CD14-positive monocyte (primary cell): ENCODE data around the gene TXN2. TPM values are rescaled to one million over a fixed set of nuclear protein-coding genes. Genes with fewer than 3 reads are reported as not detected.

Experiments
- DNase-seq, 3 donors: peaks; one replicate each; pipeline ENCODE4 v3.0.0-alpha.2; 2011 to 2022
- H2AFZ ChIP-seq: 2 replicates; pipeline ENCODE4 v1.6.0; 2012; ENCODE audit warnings: mild to moderate bottlenecking, low read depth, low read length, inconsistent platforms; ENCODE audit not compliant: insufficient read depth, poor library complexity, severe bottlenecking
- H3K27ac ChIP-seq, 2 donors: 1 replicate in 1 of 2; 2 replicates in 1 of 2; pipeline ENCODE4 v1.5.1; 2012 to 2013; ENCODE audit warnings: low read length in 2 of 2, control low read depth in 1 of 2, inconsistent platforms in 1 of 2, low read depth in 1 of 2, mild to moderate bottlenecking in 1 of 2
- H3K27me3 ChIP-seq, 2 donors: one replicate each; pipeline versions ENCODE4 v1.6.0 to v1.6.1; 2011 to 2013; ENCODE audit warnings: low read length in 2 of 2; ENCODE audit not compliant: control insufficient read depth in 2 of 2, insufficient read depth in 2 of 2
- H3K36me3 ChIP-seq, 2 donors: replicated peaks in 1 of 2; 1 replicate in 1 of 2; 2 replicates in 1 of 2; pipeline versions ENCODE4 v1.5.1 to v1.6.1; 2012 to 2013; ENCODE audit warnings: low read length in 2 of 2, control low read depth in 1 of 2, inconsistent platforms in 1 of 2, mild to moderate bottlenecking in 1 of 2; ENCODE audit not compliant: insufficient read depth in 2 of 2, control insufficient read depth in 1 of 2
- H3K4me1 ChIP-seq, 2 donors: 1 replicate in 1 of 2; 2 replicates in 1 of 2; pipeline versions ENCODE4 v1.5.1 to v1.6.1; 2012 to 2013; ENCODE audit warnings: low read length in 2 of 2, control low read depth in 1 of 2, inconsistent platforms in 1 of 2, mild to moderate bottlenecking in 1 of 2, moderate library complexity in 1 of 2; ENCODE audit not compliant: insufficient read depth in 2 of 2, control insufficient read depth in 1 of 2
- H3K4me2 ChIP-seq: replicated peaks from 2 replicates; pipeline ENCODE3; 2012; ENCODE audit warnings: low read length, moderate library complexity, mild to moderate bottlenecking; ENCODE audit not compliant: poor library complexity, severe bottlenecking; ENCODE audit errors: extremely low read depth
- H3K4me3 ChIP-seq, 3 experiments: fragments of 200-600 bp in 1 of 3; sonication (generic) in 1 of 3; replicated peaks in 1 of 3; 1 replicate in 2 of 3; 2 replicates in 1 of 3; pipeline ENCODE4 v1.5.1; 2011 to 2013; ENCODE audit warnings: low read length in 3 of 3, mild to moderate bottlenecking in 3 of 3, control low read depth in 2 of 3, low read depth in 2 of 3, inconsistent platforms in 1 of 3, moderate library complexity in 1 of 3
- H3K79me2 ChIP-seq: 2 replicates; pipeline ENCODE4 v1.6.0; 2012; ENCODE audit warnings: mild to moderate bottlenecking, control low read depth, inconsistent platforms, low read length, moderate library complexity; ENCODE audit not compliant: insufficient read depth
- H3K9ac ChIP-seq: 2 replicates; pipeline ENCODE4 v1.6.0; 2017; ENCODE audit warnings: low read length, mild to moderate bottlenecking; ENCODE audit not compliant: insufficient read depth, poor library complexity, severe bottlenecking
- H3K9me3 ChIP-seq, 2 donors: replicated peaks in 1 of 2; 1 replicate in 1 of 2; 2 replicates in 1 of 2; pipeline versions ENCODE4 v1.5.1 to v1.6.1; 2012 to 2013; ENCODE audit warnings: low read length in 2 of 2, control low read depth in 1 of 2; ENCODE audit not compliant: control insufficient read depth in 1 of 2, insufficient read depth in 1 of 2
- H4K20me1 ChIP-seq: 2 replicates; pipeline ENCODE4 v1.6.0; 2012; ENCODE audit warnings: mild to moderate bottlenecking, low read length, control low read depth, moderate library complexity; ENCODE audit not compliant: insufficient read depth
- H3K27ac Mint-ChIP-seq, 7 donors: one replicate each; pipeline ENCODE4 v1.8.0; 2020; ENCODE audit warnings: mild to moderate bottlenecking in 7 of 7, mixed read lengths in 7 of 7, moderate library complexity in 6 of 7, inconsistent platforms in 2 of 7
- H3K27me3 Mint-ChIP-seq, 3 donors: one replicate each; pipeline ENCODE4 v1.8.0; 2021 to 2022; ENCODE audit warnings: low read depth in 3 of 3, mild to moderate bottlenecking in 3 of 3, mixed read lengths in 3 of 3, moderate library complexity in 3 of 3, inconsistent platforms in 1 of 3
- H3K36me3 Mint-ChIP-seq, 2 donors: one replicate each; pipeline ENCODE4 v1.8.0; 2020; ENCODE audit warnings: mixed read lengths in 2 of 2, inconsistent platforms in 1 of 2, mild to moderate bottlenecking in 1 of 2
- H3K4me1 Mint-ChIP-seq: one replicate; pipeline ENCODE4 v1.8.0; 2020; ENCODE audit warnings: mild to moderate bottlenecking, mixed read lengths
- H3K4me3 Mint-ChIP-seq, 2 donors: one replicate each; pipeline ENCODE4 v1.8.0; 2020; ENCODE audit warnings: mild to moderate bottlenecking in 2 of 2, mixed read lengths in 2 of 2, moderate library complexity in 1 of 2
- H3K9me3 Mint-ChIP-seq, 7 donors: one replicate each; pipeline ENCODE4 v1.8.0; 2020 to 2022; ENCODE audit warnings: mixed read lengths in 7 of 7, mild to moderate bottlenecking in 6 of 7, moderate library complexity in 6 of 7, inconsistent platforms in 2 of 7
- CTCF ChIP-seq: fragments of 200-600 bp; IDR thresholded peaks from one replicate; pipeline ENCODE4 v1.8.0; 2022; ENCODE audit warnings: antibody characterized with exemption, mild to moderate bottlenecking
- WGBS: methylation state at CpG from one replicate; pipeline ENCODE4 v1.1.5; 2013; ENCODE audit warnings: missing lambda C conversion rate; ENCODE audit not compliant: insufficient coverage; 5-methylcytosine and 5-hydroxymethylcytosine counted together
- intact Hi-C, 2 donors: fragments of 100-400 bp; cut with micrococcal nuclease; formaldehyde crosslinking; loops; one replicate each; pipeline versions ENCODE4 v1.15.0 to v1.15.1; 2023
- polyA plus RNA-seq, 3 donors: library from polyadenylated mRNA; depleted of rRNA in 1 of 3; unstranded in 2 of 3; stranded (reverse) in 1 of 3; fragments of 300-500 nt in 2 of 3; fragments of >200 nt in 1 of 3; fragmentation: Illumina TruSeq in 2 of 3; gene quantifications; 1 replicate in 2 of 3; 2 replicates in 1 of 3; pipeline ENCODE4 v1.2.3, GENCODE V29; 2012 to 2021

Gene TXN2
- polyA plus RNA-seq, 3 donors, result 79.8 to 141 (median 140) TPM

- no peaks in the 10 kb centered on the region for H3K9me3 ChIP-seq
- H3K27ac ChIP-seq, result peak overlapping the region; percentile 18 to 56
- DNase-seq, result no peak
- Mint-ChIP-seq H3K9me3 (peaks cover 0 to 2% (median 0%) of the 10 kb centered on the region in 7 donors), H3K27ac (peak overlapping the region; percentile 58 to 89 (median 82)), H3K36me3 (peaks cover 0 to 5% of the 10 kb centered on the region in 2 donors), H3K4me3 (peak overlapping the region in 1 of 2 donors; percentile 58), H3K27me3 (no peaks in the 10 kb centered on the region), H3K4me1 (peaks cover 75% of the 10 kb centered on the region)
- H3K4me2 ChIP-seq, result peak overlapping the region; percentile 19
- H3K9ac ChIP-seq, result no peak overlapping the region
- WGBS, result 51% methylated on average over 8 of the region's 8 CpGs
- H3K4me1 ChIP-seq, result peaks cover 71 to 86% of the 10 kb centered on the region in 2 donors
- H4K20me1 ChIP-seq, result no peaks in the 10 kb centered on the region
- intact Hi-C loops, result loop anchor here (5.0 kb wide), 2 partner anchors 33 to 48 kb away; no protein-coding TSS in a partner anchor
- no peaks in the 10 kb centered on the region for H3K36me3 ChIP-seq
- TF ChIP-seq CTCF, result no peak
- peaks cover 2% of the 10 kb centered on the region for H3K79me2 ChIP-seq
- H3K4me3 ChIP-seq, result peak overlapping the region in 1 of 3 experiments; percentile 31
- no peak overlapping the region for H2AFZ ChIP-seq
- no peaks in the 10 kb centered on the region for H3K27me3 ChIP-seq
These were observed 36.2 kb downstream of the TXN2 start for GRCh38 chr22:36445158-36445668.

GRCh38 chr22:36443198-36443770 is 38.2 kb downstream of the TXN2 start:
- Histone ChIP-seq H3K9me3 (no peaks in the 10 kb centered on the region), H3K79me2 (no peaks in the 10 kb centered on the region), H3K4me3 (no peak overlapping the region), H4K20me1 (no peaks in the 10 kb centered on the region), H3K27me3 (no peaks in the 10 kb centered on the region), H2AFZ (no peak overlapping the region), H3K4me1 (peaks cover 52 to 67% of the 10 kb centered on the region in 2 donors), H3K9ac (no peak overlapping the region), H3K36me3 (no peaks in the 10 kb centered on the region), H3K4me2 (no peak overlapping the region), H3K27ac (no peak overlapping the region)
- TF ChIP-seq CTCF, result no peak
- 44% methylated on average over 4 of the region's 8 CpGs for WGBS
- Mint-ChIP-seq H3K27ac (no peak overlapping the region), H3K4me1 (peaks cover 60% of the 10 kb centered on the region), H3K36me3 (peaks cover 0 to 8% of the 10 kb centered on the region in 2 donors), H3K27me3 (no peaks in the 10 kb centered on the region), H3K9me3 (peaks cover 0 to 2% (median 0%) of the 10 kb centered on the region in 7 donors), H3K4me3 (no peak overlapping the region)
- no peak for DNase-seq
- intact Hi-C loops, result no loop called here
